Tongue (tissue), 1 donor: ENCODE results near the gene CST9. TPM values are rescaled to one million over a fixed set of nuclear protein-coding genes. Genes with fewer than 3 reads are reported as not detected.

ENCODE experiments used
- total RNA-seq: library from RNA; depleted of rRNA; stranded (reverse); fragments of >200 nt; gene quantifications from one replicate; pipeline ENCODE4 v1.2.3, GENCODE V29; 2014

Gene CST9
- total RNA-seq, 1 donor from 2014 or later: not detected

Other genes with a start within 250 kb of the CST9 start
- 17.2 TPM for gene GZF1, start 243.7 kb downstream of the CST9 start, total RNA-seq
- gene NAPB, start 184.4 kb downstream of the CST9 start, total RNA-seq: 23.7 TPM
- gene CSTL1, start 166.2 kb downstream of the CST9 start, total RNA-seq: not detected
- gene CST11, start 153.0 kb downstream of the CST9 start, total RNA-seq: not detected
- gene CST8, start 114.8 kb downstream of the CST9 start, total RNA-seq: not detected
- gene CST9L, start 37.4 kb downstream of the CST9 start, total RNA-seq: not detected
- 229 TPM for gene CST3, start 32.0 kb upstream of the CST9 start, total RNA-seq
- not detected for gene CST4, start 83.1 kb upstream of the CST9 start, total RNA-seq
- gene CST1, start 145.0 kb upstream of the CST9 start, total RNA-seq: not detected
- gene CST2, start 220.8 kb upstream of the CST9 start, total RNA-seq: not detected